BJ (cell line): ENCODE measurements around the gene SHH. TPM values are rescaled to one million over a fixed set of nuclear protein-coding genes. Genes with fewer than 3 reads are reported as not detected.

Experiments
- CTCF ChIA-PET: fragments of 350-600 bp; formaldehyde crosslinking; extraction: SDS; loops from one replicate; lab custom pipeline; 2021; ENCODE audit warnings: antibody characterized with exemption, inconsistent platforms; lab: Yijun Ruan, JAX
- POLR2A ChIA-PET: fragments of 300-600 bp; sonication (Branson Sonifier 250); formaldehyde crosslinking; extraction: SDS; loops from one replicate; lab custom pipeline; 2021; ENCODE audit warnings: antibody characterized with exemption; lab: Charles Lee
- DNase-seq: peaks from one replicate; pipeline ENCODE4 v3.0.0-alpha.2; 2011; ENCODE audit warnings: low read depth
- H3K27me3 ChIP-seq: 2 replicates; pipeline ENCODE4 v1.6.0; 2011; ENCODE audit warnings: low read length; ENCODE audit not compliant: control insufficient read depth, insufficient read depth
- H3K36me3 ChIP-seq: 2 replicates; pipeline ENCODE4 v1.5.1; 2011; ENCODE audit warnings: low read length; ENCODE audit not compliant: control insufficient read depth, insufficient read depth
- H3K4me3 ChIP-seq: 2 replicates; pipeline ENCODE4 v1.5.1; 2011; ENCODE audit warnings: low read depth, mild to moderate bottlenecking, control low read depth, low read length
- CTCF ChIP-seq: IDR thresholded peaks from 2 replicates; pipeline ENCODE4 v1.5.1; 2011; ENCODE audit warnings: low read depth, mild to moderate bottlenecking, control low read depth, inconsistent platforms, low read length, moderate library complexity; ENCODE audit not compliant: insufficient read depth
- polyA plus RNA-seq: library from polyadenylated mRNA; depleted of rRNA; stranded (reverse); fragments of >200 nt; gene quantifications from 2 replicates; pipeline ENCODE4 v1.2.3, GENCODE V29; 2011

The SHH gene
- polyA plus RNA-seq, 1 experiment, result not detected

GRCh38 chr7:155765458-155765857, 46.8 kb downstream of the SHH start:
- Histone ChIP-seq H3K27me3 (no peaks in the 10 kb centered on the region), H3K36me3 (peaks cover 17% of the 10 kb centered on the region), H3K4me3 (no peak overlapping the region)
- ChIA-PET CTCF (interaction anchor here (3.5 kb wide), 1 partner anchor 166 kb away, joined by 40 read pairs; no protein-coding TSS in a partner anchor), POLR2A (no interaction called here)
- no peak for DNase-seq
- no peak for TF ChIP-seq CTCF

GRCh38 chr7:155764438-155764793, 47.8 kb downstream of the SHH start:
- no peaks in the 10 kb centered on the region for H3K27me3 ChIP-seq
- TF ChIP-seq CTCF, result no peak
- no peak for DNase-seq
- peaks cover 16% of the 10 kb centered on the region for H3K36me3 ChIP-seq
- POLR2A ChIA-PET, result no interaction called here
- H3K4me3 ChIP-seq, result no peak overlapping the region
- CTCF ChIA-PET, result interaction anchor here (0.5 to 1.2 kb wide), 2 partner anchors 166 to 1184 kb away, joined by 3 read pairs; no protein-coding TSS in a partner anchor

- Histone ChIP-seq H3K4me3 (no peak overlapping the region), H3K36me3 (peaks cover 16% of the 10 kb centered on the region), H3K27me3 (no peaks in the 10 kb centered on the region)
- no peak for DNase-seq
- CTCF ChIA-PET, result interaction anchor here (0.5 to 1.2 kb wide), 2 partner anchors 165 to 1184 kb away, joined by 3 read pairs; no protein-coding TSS in a partner anchor
- POLR2A ChIA-PET, result no interaction called here
- no peak for TF ChIP-seq CTCF
Measured at GRCh38 chr7:155763691-155764437, 48.4 kb downstream of the SHH start.

GRCh38 chr7:155763122-155763521, 49.1 kb downstream of the SHH start:
- TF ChIP-seq CTCF, result no peak
- CTCF ChIA-PET, result interaction anchor here (2.2 kb wide), 1 partner anchor 164 kb away, joined by 11 read pairs; no protein-coding TSS in a partner anchor

GRCh38 chr7:155762655-155763054, 49.6 kb downstream of the SHH start:
- Histone ChIP-seq H3K4me3 (no peak overlapping the region), H3K36me3 (peaks cover 16% of the 10 kb centered on the region)
- CTCF ChIA-PET, result interaction anchor here (0.9 to 2.2 kb wide), 2 partner anchors 9 to 164 kb away, joined by 3 to 11 read pairs; no protein-coding TSS in a partner anchor

More at GRCh38 chr7:155763122-155763521, 49.1 kb downstream of the SHH start:
- Histone ChIP-seq H3K27me3 (no peaks in the 10 kb centered on the region), H3K4me3 (no peak overlapping the region), H3K36me3 (peaks cover 17% of the 10 kb centered on the region)
- DNase-seq, result no peak
- POLR2A ChIA-PET, result no interaction called here

More at GRCh38 chr7:155762655-155763054, 49.6 kb downstream of the SHH start:
- TF ChIP-seq CTCF, result no peak
- no peaks in the 10 kb centered on the region for H3K27me3 ChIP-seq
- DNase-seq, result no peak
- POLR2A ChIA-PET, result no interaction called here
